ENCODE data around the gene CELF2. TPM values are rescaled to one million over a fixed set of nuclear protein-coding genes. Genes with fewer than 3 reads are reported as not detected.
A peak's percentile ranks its signal among the peaks of the same experiment; 100 is the strongest.

The CELF2 gene
- total and polyA plus RNA-seq, 2 of the 4 experiments (the other 2 are of a cell fraction): 3.5 to 6.6 TPM

GRCh38 chr10:11003679-11004078, 14.0 kb upstream of the CELF2 start:
- H3K27me3 ChIP-seq (ENCODE audit: control insufficient read depth, insufficient read depth, low read length): peaks cover 3% of the 10 kb centered on the region
- CTCF ChIA-PET: no interaction called here
- POLR2A ChIA-PET (ENCODE audit: unreplicated experiment): no interaction called here
- WGBS, 2 experiments (ENCODE audit: extremely low coverage in 2 of 2, insufficient read length in 1 of 2): no CpG with 5 or more reads among the region's 4 CpGs
- in situ Hi-C loops (cut with MboI; ENCODE audit: low sequenced_read_pairs): no loop called here
- H2BK5ac ChIP-seq (ENCODE audit: low read depth, low read length, poor library complexity, severe bottlenecking): no peak overlapping the region
- no peak overlapping the region for H3K4ac ChIP-seq (ENCODE audit: low read depth, low read length)
- no peaks in the 10 kb centered on the region for H3K36me3 ChIP-seq (ENCODE audit: control insufficient read depth, insufficient read depth, low read length)
- ATAC-seq (ENCODE audit: low read depth) (0 out of 2 replicates have a peak, but pooled peaks have one; percentile 40), DNase-seq (peak; percentile 26)
- no peak overlapping the region for H4K8ac ChIP-seq (ENCODE audit: low read depth in 2 of 2, low read length in 2 of 2)
- no peak overlapping the region for H3K23ac ChIP-seq (ENCODE audit: low read depth, low read length)
- H2BK20ac ChIP-seq (ENCODE audit: low read depth, low read length): no peak overlapping the region
- no peak overlapping the region for H2BK15ac ChIP-seq (ENCODE audit: low read depth, low read length)
- no peak overlapping the region for H3K4me3 ChIP-seq (ENCODE audit: insufficient read depth, low read depth, low read length)
- H2BK120ac ChIP-seq (ENCODE audit: low read depth, low read length): no peak overlapping the region
- no peak overlapping the region for H3K14ac ChIP-seq (replicated peaks; ENCODE audit: low read depth, low read length)
- H3K56ac ChIP-seq (ENCODE audit: extremely low read depth, insufficient read depth, low read length): no peak overlapping the region
- no peak overlapping the region for H3K4me2 ChIP-seq (ENCODE audit: low read depth, low read length)
- H3K4me1 ChIP-seq (ENCODE audit: control insufficient read depth, insufficient read depth, low read length): no peaks in the 10 kb centered on the region
- no peak for TF ChIP-seq NFE2L2 (IDR thresholded peaks at IDR 0.05; ENCODE audit: low read depth, low read length)
- TF ChIP-seq RAD21 (IDR thresholded peaks at IDR 0.05; ENCODE audit: low read length): no peak
- TF ChIP-seq CEBPB (IDR thresholded peaks at IDR 0.05; ENCODE audit: low read depth, low read length): no peak
- no peak for TF ChIP-seq SMC3 (IDR thresholded peaks at IDR 0.05; ENCODE audit: low read depth, low read length)
- TF ChIP-seq, protein P1, sequence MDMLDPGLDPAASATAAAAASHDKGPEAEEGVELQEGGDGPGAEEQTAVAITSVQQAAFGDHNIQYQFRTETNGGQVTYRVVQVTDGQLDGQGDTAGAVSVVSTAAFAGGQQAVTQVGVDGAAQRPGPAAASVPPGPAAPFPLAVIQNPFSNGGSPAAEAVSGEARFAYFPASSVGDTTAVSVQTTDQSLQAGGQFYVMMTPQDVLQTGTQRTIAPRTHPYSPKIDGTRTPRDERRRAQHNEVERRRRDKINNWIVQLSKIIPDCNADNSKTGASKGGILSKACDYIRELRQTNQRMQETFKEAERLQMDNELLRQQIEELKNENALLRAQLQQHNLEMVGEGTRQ (IDR thresholded peaks at IDR 0.05; ENCODE audit: low read depth, low read length): no peak
- TF ChIP-seq FOS (IDR thresholded peaks at IDR 0.05; ENCODE audit: low read depth, low read length): no peak
- TF ChIP-seq RCOR1 (IDR thresholded peaks at IDR 0.05; ENCODE audit: insufficient replicate concordance, low read length): no peak
- TF ChIP-seq MAFK (IDR thresholded peaks at IDR 0.05; ENCODE audit: low read depth, low read length): no peak
- no peak for TF ChIP-seq MAZ (IDR thresholded peaks at IDR 0.05; ENCODE audit: borderline replicate concordance, low read depth, low read length)
- TF ChIP-seq BHLHE40 (IDR thresholded peaks at IDR 0.05; ENCODE audit: low read depth, low read length): no peak
- TF ChIP-seq POLR2A (IDR thresholded peaks at IDR 0.05; ENCODE audit: low read depth, low read length): no peak
- no peak for TF ChIP-seq RFX5 (IDR thresholded peaks at IDR 0.05; ENCODE audit: low read depth, low read length)
- TF ChIP-seq CHD1 (IDR thresholded peaks at IDR 0.05; ENCODE audit: low read depth, low read length): no peak
- TF ChIP-seq ELK1 (IDR thresholded peaks at IDR 0.05; ENCODE audit: borderline replicate concordance, low read depth, low read length): no peak
- BruUV-seq (replicated peaks): no TSS peak
- no peaks in the 10 kb centered on the region for H3K9me3 ChIP-seq (ENCODE audit: control insufficient read depth, insufficient read depth, low read length)
- H2AK5ac ChIP-seq (ENCODE audit: low read depth, low read length): no peak overlapping the region
- H4K20me1 ChIP-seq (ENCODE audit: insufficient read depth, low read length): no peaks in the 10 kb centered on the region
- H4K5ac ChIP-seq (ENCODE audit: low read depth, low read length): no peak overlapping the region
- H3K9ac ChIP-seq (ENCODE audit: low read depth, low read length): no peak overlapping the region
- H2AFZ ChIP-seq (replicated peaks; ENCODE audit: low read length, poor library complexity): no peak overlapping the region
- no peaks in the 10 kb centered on the region for H3K9me1 ChIP-seq (ENCODE audit: insufficient read depth, low read length)
- no peak overlapping the region for H4K91ac ChIP-seq (ENCODE audit: insufficient read depth, low read depth, low read length)
- H3K18ac ChIP-seq (ENCODE audit: low read depth, low read length): no peak overlapping the region
- no peak overlapping the region for H3K27ac ChIP-seq (ENCODE audit: insufficient read depth, low read length)
- dilution Hi-C loops (cut with HindIII; ENCODE audit: low sequenced_read_pairs, unreplicated experiment): no loop called here
- no peaks in the 10 kb centered on the region for H3K79me1 ChIP-seq (ENCODE audit: low read depth in 1 of 2, low read length in 2 of 2)
- H2AK9ac ChIP-seq (replicated peaks; ENCODE audit: low read depth, low read length, poor library complexity): no peak overlapping the region
- intact Hi-C loops (cut with micrococcal nuclease): no loop called here
